ENCODE measurements around the gene NECTIN1.

Gene NECTIN1

GRCh38 chr11:119717839-119718534 is 11.0 kb downstream of the NECTIN1 start:
- no peak for DNase-seq (ENCODE audit: low read depth)
- Histone ChIP-seq H3K27me3 (replicated peaks; ENCODE audit: control insufficient read depth, insufficient read depth, low read length) (no peaks in the 10 kb centered on the region), H3K4me1 (ENCODE audit: control insufficient read depth, insufficient read depth, low read length) (peaks cover 12% of the 10 kb centered on the region), H3K4me3 (ENCODE audit: low read length) (no peak overlapping the region), H3K9me3 (ENCODE audit: control insufficient read depth, low read length) (no peaks in the 10 kb centered on the region), H3K9ac (ENCODE audit: low read length) (no peak overlapping the region), H3K36me3 (ENCODE audit: control insufficient read depth, insufficient read depth, low read length, severe bottlenecking) (no peaks in the 10 kb centered on the region)

DNA sequence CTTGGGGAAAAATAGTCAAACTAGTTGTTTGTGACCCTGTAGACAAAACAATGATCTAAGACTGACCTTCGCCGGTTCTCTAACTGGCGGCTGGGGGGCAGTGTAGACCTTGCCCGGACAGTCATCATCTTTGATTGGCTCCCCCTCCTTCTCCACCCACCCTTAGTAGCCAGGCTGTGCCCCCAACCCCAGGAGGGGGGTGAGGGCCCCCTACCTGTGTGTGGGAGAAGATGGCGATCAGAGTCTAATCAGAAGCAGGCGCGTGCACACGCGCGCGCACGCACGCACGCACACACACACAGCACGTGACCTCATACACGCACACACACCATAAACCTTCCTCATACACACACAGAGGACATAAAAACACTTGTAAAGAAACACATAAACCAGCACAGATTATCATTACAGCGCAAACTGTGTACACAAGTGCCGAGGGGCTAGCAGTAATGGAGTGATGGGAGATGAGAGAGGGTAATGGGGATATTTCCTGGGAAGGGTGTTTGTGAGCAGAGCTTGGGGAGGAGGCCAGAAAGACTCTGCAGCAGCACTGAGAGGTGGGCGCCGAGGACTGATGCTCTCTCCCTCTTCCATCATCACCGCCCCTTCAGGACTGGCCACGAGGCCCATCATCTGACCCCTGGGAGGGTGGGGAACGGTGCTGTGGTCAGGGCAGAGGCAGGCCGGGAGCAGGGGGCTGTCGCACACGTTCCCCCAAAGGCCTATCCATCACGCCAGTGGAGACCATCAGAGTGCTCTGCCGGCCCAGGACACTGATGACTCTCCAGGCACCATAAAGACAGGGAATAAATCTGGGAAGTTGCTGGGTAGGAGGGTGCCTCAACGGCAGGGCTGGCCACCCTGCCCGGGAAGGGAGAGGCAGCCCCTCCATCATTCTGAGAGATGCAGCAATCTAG is 12.2 kb downstream of the NECTIN1 start:
- H3K4me3 ChIP-seq (ENCODE audit: low read length): no peak overlapping the region
- H3K36me3 ChIP-seq (ENCODE audit: control insufficient read depth, insufficient read depth, low read length, severe bottlenecking): no peaks in the 10 kb centered on the region
- H3K4me1 ChIP-seq (ENCODE audit: control insufficient read depth, insufficient read depth, low read length): peaks cover 12% of the 10 kb centered on the region
- DNase-seq (ENCODE audit: low read depth): no peak
- no peaks in the 10 kb centered on the region for H3K9me3 ChIP-seq (ENCODE audit: control insufficient read depth, low read length)
- no peaks in the 10 kb centered on the region for H3K27me3 ChIP-seq (replicated peaks; ENCODE audit: control insufficient read depth, insufficient read depth, low read length)
- H3K9ac ChIP-seq (ENCODE audit: low read length): no peak overlapping the region

GRCh38 chr11:119714590-119714989 is 14.4 kb downstream of the NECTIN1 start:
- no peaks in the 10 kb centered on the region for H3K27me3 ChIP-seq (replicated peaks; ENCODE audit: control insufficient read depth, insufficient read depth, low read length)
- no peak overlapping the region for H3K9ac ChIP-seq (ENCODE audit: low read length)
- H3K9me3 ChIP-seq (ENCODE audit: control insufficient read depth, low read length): no peaks in the 10 kb centered on the region
- H3K4me1 ChIP-seq (ENCODE audit: control insufficient read depth, insufficient read depth, low read length): no peaks in the 10 kb centered on the region
- H3K4me3 ChIP-seq (ENCODE audit: low read length): no peak overlapping the region
- H3K36me3 ChIP-seq (ENCODE audit: control insufficient read depth, insufficient read depth, low read length, severe bottlenecking): no peaks in the 10 kb centered on the region
- DNase-seq (ENCODE audit: low read depth): no peak

GRCh38 chr11:119714189-119714588 is 14.8 kb downstream of the NECTIN1 start:
- no peaks in the 10 kb centered on the region for H3K4me1 ChIP-seq (ENCODE audit: control insufficient read depth, insufficient read depth, low read length)
- H3K9ac ChIP-seq (ENCODE audit: low read length): no peak overlapping the region
- no peak for DNase-seq (ENCODE audit: low read depth)
- H3K4me3 ChIP-seq (ENCODE audit: low read length): no peak overlapping the region
- no peaks in the 10 kb centered on the region for H3K36me3 ChIP-seq (ENCODE audit: control insufficient read depth, insufficient read depth, low read length, severe bottlenecking)
- H3K27me3 ChIP-seq (replicated peaks; ENCODE audit: control insufficient read depth, insufficient read depth, low read length): no peaks in the 10 kb centered on the region
- H3K9me3 ChIP-seq (ENCODE audit: control insufficient read depth, low read length): no peaks in the 10 kb centered on the region

GRCh38 chr11:119713359-119714040 is 15.5 kb downstream of the NECTIN1 start:
- no peaks in the 10 kb centered on the region for H3K27me3 ChIP-seq (replicated peaks; ENCODE audit: control insufficient read depth, insufficient read depth, low read length)
- no peak overlapping the region for H3K4me3 ChIP-seq (ENCODE audit: low read length)
- no peaks in the 10 kb centered on the region for H3K4me1 ChIP-seq (ENCODE audit: control insufficient read depth, insufficient read depth, low read length)
- no peak overlapping the region for H3K9ac ChIP-seq (ENCODE audit: low read length)
- H3K9me3 ChIP-seq (ENCODE audit: control insufficient read depth, low read length): no peaks in the 10 kb centered on the region
- DNase-seq (ENCODE audit: low read depth): no peak
- H3K36me3 ChIP-seq (ENCODE audit: control insufficient read depth, insufficient read depth, low read length, severe bottlenecking): no peaks in the 10 kb centered on the region

GRCh38 chr11:119712459-119713358 is 16.3 kb downstream of the NECTIN1 start:
- no peaks in the 10 kb centered on the region for H3K36me3 ChIP-seq (ENCODE audit: control insufficient read depth, insufficient read depth, low read length, severe bottlenecking)
- DNase-seq (ENCODE audit: low read depth): no peak
- no peaks in the 10 kb centered on the region for H3K9me3 ChIP-seq (ENCODE audit: control insufficient read depth, low read length)
- no peaks in the 10 kb centered on the region for H3K27me3 ChIP-seq (replicated peaks; ENCODE audit: control insufficient read depth, insufficient read depth, low read length)
- H3K9ac ChIP-seq (ENCODE audit: low read length): no peak overlapping the region
- H3K4me1 ChIP-seq (ENCODE audit: control insufficient read depth, insufficient read depth, low read length): no peaks in the 10 kb centered on the region
- no peak overlapping the region for H3K4me3 ChIP-seq (ENCODE audit: low read length)

- Histone ChIP-seq H3K9ac (ENCODE audit: low read length) (no peak overlapping the region), H3K4me3 (ENCODE audit: low read length) (no peak overlapping the region), H3K9me3 (ENCODE audit: control insufficient read depth, low read length) (no peaks in the 10 kb centered on the region), H3K36me3 (ENCODE audit: control insufficient read depth, insufficient read depth, low read length, severe bottlenecking) (no peaks in the 10 kb centered on the region), H3K27me3 (replicated peaks; ENCODE audit: control insufficient read depth, insufficient read depth, low read length) (no peaks in the 10 kb centered on the region), H3K4me1 (ENCODE audit: control insufficient read depth, insufficient read depth, low read length) (no peaks in the 10 kb centered on the region)
- DNase-seq (ENCODE audit: low read depth): no peak
These were observed 17.0 kb downstream of the NECTIN1 start for GRCh38 chr11:119712006-119712405.

DNA sequence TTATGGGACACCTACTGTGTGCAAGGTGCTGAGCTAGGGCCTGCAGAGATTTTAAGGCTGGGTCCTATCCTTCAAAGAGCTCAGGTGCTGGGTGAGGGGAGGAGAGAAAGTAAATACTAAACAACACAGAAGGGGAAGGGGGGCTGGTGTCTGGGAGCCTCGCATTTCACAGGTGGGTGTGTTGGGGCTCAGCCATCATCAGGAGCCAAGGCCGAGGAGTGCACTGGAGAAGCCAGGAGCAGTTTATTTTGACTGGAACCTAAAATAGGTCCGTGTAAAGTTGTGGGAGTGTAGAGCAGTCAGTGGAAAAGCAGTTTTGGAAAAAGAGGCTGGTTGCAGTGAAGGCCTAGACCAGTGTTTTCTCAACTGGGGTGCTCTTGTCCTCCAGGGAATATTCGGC is 17.5 kb downstream of the NECTIN1 start:
- H3K9me3 ChIP-seq (ENCODE audit: control insufficient read depth, low read length): no peaks in the 10 kb centered on the region
- H3K4me3 ChIP-seq (ENCODE audit: low read length): no peak overlapping the region
- H3K4me1 ChIP-seq (ENCODE audit: control insufficient read depth, insufficient read depth, low read length): no peaks in the 10 kb centered on the region
- no peak overlapping the region for H3K9ac ChIP-seq (ENCODE audit: low read length)
- H3K27me3 ChIP-seq (replicated peaks; ENCODE audit: control insufficient read depth, insufficient read depth, low read length): no peaks in the 10 kb centered on the region
- no peak for DNase-seq (ENCODE audit: low read depth)
- H3K36me3 ChIP-seq (ENCODE audit: control insufficient read depth, insufficient read depth, low read length, severe bottlenecking): no peaks in the 10 kb centered on the region

DNA sequence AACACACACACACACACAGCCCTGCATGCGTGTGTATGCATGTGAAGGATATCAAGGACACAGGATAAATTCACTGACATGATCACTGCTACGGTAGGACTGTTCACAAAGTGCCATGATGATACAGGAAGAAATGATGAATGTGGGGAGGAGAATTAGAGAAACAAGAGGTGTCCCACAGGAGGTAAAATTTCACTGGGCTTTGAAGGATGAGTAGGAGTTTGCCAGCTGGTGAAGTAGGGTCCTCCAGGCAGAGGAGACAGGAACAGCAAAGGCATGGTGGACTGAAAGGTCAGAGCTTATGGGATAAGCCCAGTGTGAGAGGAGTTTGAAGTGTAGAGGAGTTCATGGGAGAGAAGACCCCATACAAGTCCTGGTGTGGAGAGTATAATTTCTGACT is 18.6 kb downstream of the NECTIN1 start:
- Histone ChIP-seq H3K4me1 (ENCODE audit: control insufficient read depth, insufficient read depth, low read length) (no peaks in the 10 kb centered on the region), H3K27me3 (replicated peaks; ENCODE audit: control insufficient read depth, insufficient read depth, low read length) (no peaks in the 10 kb centered on the region), H3K9me3 (ENCODE audit: control insufficient read depth, low read length) (no peaks in the 10 kb centered on the region), H3K9ac (ENCODE audit: low read length) (no peak overlapping the region), H3K36me3 (ENCODE audit: control insufficient read depth, insufficient read depth, low read length, severe bottlenecking) (no peaks in the 10 kb centered on the region), H3K4me3 (ENCODE audit: low read length) (no peak overlapping the region)
- DNase-seq (ENCODE audit: low read depth): no peak

- peak; percentile 8 for DNase-seq (ENCODE audit: low read depth)
These were observed 19.2 kb downstream of the NECTIN1 start for GRCh38 chr11:119709638-119710346.

More at GRCh38 chr11:119709638-119710346, 19.2 kb downstream of the NECTIN1 start:
- H3K4me1 ChIP-seq (ENCODE audit: control insufficient read depth, insufficient read depth, low read length): no peaks in the 10 kb centered on the region
- no peaks in the 10 kb centered on the region for H3K36me3 ChIP-seq (ENCODE audit: control insufficient read depth, insufficient read depth, low read length, severe bottlenecking)
- no peak overlapping the region for H3K9ac ChIP-seq (ENCODE audit: low read length)
- no peak overlapping the region for H3K4me3 ChIP-seq (ENCODE audit: low read length)
- H3K9me3 ChIP-seq (ENCODE audit: control insufficient read depth, low read length): no peaks in the 10 kb centered on the region
- H3K27me3 ChIP-seq (replicated peaks; ENCODE audit: control insufficient read depth, insufficient read depth, low read length): no peaks in the 10 kb centered on the region

Data from adipocyte (in vitro differentiated cells).